ENCODE data around the gene FBXO17. TPM values are rescaled to one million over a fixed set of nuclear protein-coding genes. Genes with fewer than 3 reads are reported as not detected.

FBXO17 gene
- polyA plus RNA-seq, 3 donors from 2014 or later: not detected

DNA sequence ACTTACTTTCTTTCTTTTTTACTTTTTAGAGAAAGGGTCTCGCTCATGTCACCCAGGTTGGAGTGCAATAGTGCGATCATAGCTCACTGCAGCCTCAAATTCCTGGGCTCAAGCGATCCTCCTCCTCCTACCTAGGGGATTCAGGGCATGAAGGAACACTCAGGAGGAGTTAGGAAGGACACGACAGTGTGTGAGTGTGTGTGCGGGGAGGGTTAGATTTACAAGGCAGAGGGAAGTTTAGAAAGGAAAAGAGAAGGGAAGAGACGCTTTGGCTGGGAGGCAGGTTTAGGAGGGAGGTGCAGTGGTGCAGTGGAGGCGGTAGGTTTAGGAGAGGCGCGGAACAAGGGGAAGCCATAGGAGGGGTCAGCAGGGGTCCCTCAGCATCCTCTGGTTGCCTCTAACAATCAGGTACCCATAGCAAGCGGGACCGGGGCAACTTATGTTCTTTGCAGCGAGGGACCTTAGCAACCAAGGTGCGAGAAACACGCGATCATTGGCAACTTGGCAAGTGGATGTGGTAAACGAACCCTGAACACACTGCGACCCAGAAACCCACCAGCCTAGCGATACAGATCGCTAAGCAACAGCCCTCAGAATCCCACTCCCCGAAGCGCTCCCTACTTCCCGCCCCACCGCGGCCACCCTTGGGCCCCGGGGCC lies 76.6 kb downstream of the FBXO17 start:
- no peaks in the 10 kb centered on the region for H3K9me3 Mint-ChIP-seq
- H3K27me3 Mint-ChIP-seq (ENCODE audit: low read depth in 3 of 3): peaks cover 7 to 16% (median 8%) of the 10 kb centered on the region in 3 donors
- DNase-seq: no peak
- H3K4me1 Mint-ChIP-seq: peaks cover 56 to 64% of the 10 kb centered on the region in 2 donors
- H3K36me3 Mint-ChIP-seq: peaks cover 0 to 15% (median 6%) of the 10 kb centered on the region in 3 donors
- peak overlapping the region; percentile 91 to 98 (median 94) for H3K4me3 Mint-ChIP-seq
- H3K27ac Mint-ChIP-seq: peak overlapping the region; percentile 96 to 100 (median 100)

DNA sequence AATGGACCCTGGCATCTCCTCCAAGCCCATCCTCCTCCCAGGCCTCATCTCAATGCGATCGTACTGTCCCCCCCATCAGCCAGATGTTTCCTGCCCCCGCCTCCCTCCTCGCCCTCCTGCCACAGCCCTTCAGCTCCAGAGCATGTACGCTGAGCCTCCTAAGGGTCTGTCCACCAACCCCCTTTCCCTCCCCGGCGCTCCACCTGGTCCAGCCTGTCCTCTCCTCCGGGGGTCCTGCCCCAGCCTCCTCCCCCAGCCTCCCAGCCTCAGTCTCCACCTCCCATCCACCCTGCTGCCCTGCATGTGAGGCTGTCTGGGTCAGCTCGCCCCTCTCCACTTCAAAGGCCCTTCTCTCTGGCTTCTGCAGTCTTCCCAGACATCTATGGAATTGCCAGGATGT lies 80.6 kb downstream of the FBXO17 start:
- no peak for DNase-seq
- peaks cover 5 to 12% (median 7%) of the 10 kb centered on the region in 3 donors for H3K36me3 Mint-ChIP-seq
- H3K27me3 Mint-ChIP-seq (ENCODE audit: low read depth in 3 of 3): peaks cover 8 to 14% (median 9%) of the 10 kb centered on the region in 3 donors
- H3K4me3 Mint-ChIP-seq: no peak overlapping the region
- H3K9me3 Mint-ChIP-seq: no peaks in the 10 kb centered on the region
- peak overlapping the region in 3 of 6 donors; percentile 37 to 87 (median 81) for H3K27ac Mint-ChIP-seq
- H3K4me1 Mint-ChIP-seq: peaks cover 33 to 34% of the 10 kb centered on the region in 2 donors

DNA sequence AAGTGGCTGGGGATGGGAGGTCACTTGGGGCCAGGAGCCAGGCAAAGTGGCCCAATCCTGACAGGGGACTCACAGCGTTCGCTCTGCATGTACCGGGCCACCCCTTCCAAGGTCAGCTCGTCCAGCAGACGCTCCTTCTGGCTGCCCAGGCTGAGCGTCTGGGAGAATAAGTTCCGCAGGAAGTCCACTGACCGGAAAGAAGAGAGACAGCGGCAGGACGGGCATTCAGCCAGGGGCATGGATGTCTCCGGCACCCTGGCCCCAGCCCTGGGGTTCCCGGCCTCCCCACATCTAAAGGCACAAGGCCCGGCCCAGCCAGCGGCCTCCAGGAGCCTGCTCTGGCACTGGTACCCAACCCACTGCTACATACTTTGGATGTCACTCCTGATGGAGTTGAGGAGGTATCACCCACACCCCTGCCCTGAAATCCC lies 82.2 kb downstream of the FBXO17 start:
- Mint-ChIP-seq H3K27ac (no peak overlapping the region), H3K27me3 (ENCODE audit: low read depth in 3 of 3) (peaks cover 0 to 2% (median under 1%) of the 10 kb centered on the region in 3 donors), H3K9me3 (no peaks in the 10 kb centered on the region), H3K36me3 (peaks cover 5 to 21% (median 9%) of the 10 kb centered on the region in 3 donors), H3K4me3 (no peak overlapping the region), H3K4me1 (peaks cover 19 to 21% of the 10 kb centered on the region in 2 donors)
- no peak for DNase-seq

DNA sequence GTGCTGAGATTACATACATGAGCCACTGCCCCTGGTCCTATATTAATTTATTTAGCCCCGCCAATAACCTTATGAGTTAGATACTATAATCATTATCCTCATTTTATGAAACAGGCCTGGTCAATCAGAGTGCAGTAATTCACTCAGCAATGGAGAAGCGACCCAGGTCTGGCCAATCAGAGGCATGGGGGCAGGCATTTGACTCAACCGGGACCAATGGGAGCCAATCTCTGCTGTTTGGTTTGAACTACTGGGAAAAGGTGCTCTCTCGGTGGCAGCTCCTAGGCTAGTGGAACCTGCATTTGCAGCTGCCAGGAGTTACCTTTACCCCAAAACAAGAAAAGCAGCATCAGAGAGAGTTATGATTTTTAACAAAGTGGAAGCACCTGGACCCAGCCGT lies 82.7 kb downstream of the FBXO17 start:
- Mint-ChIP-seq H3K4me3 (no peak overlapping the region), H3K4me1 (peaks cover 14 to 15% of the 10 kb centered on the region in 2 donors), H3K9me3 (no peaks in the 10 kb centered on the region), H3K36me3 (peaks cover 5 to 21% (median 10%) of the 10 kb centered on the region in 3 donors), H3K27ac (peak overlapping the region in 3 of 6 donors; percentile 36 to 71 (median 40)), H3K27me3 (ENCODE audit: low read depth in 3 of 3) (peaks cover 0 to 2% (median 0%) of the 10 kb centered on the region in 3 donors)
- DNase-seq: no peak

DNA sequence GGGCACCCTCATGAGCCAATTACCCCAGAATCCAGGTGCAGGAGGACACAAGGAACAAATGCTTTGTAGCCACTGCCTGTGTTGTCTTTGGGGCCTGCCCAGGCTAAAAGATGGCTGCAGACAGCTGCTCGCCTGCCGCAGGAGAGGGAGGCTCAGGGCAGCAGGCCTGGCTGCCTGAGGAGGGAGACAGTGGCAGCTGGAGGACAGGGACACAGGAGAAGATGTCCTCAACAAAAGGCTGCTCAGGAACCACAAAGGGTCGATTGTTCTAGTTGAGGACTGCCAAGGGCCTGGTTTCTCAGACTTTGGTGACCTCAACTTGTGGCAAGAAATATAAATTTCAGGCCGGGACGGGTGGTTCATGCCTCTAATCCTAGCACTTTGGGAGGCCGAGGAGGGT lies 83.8 kb downstream of the FBXO17 start:
- Mint-ChIP-seq H3K9me3 (no peaks in the 10 kb centered on the region), H3K36me3 (peaks cover 5 to 21% (median 10%) of the 10 kb centered on the region in 3 donors), H3K27ac (peak overlapping the region in 1 of 6 donors; percentile 10), H3K27me3 (ENCODE audit: low read depth in 3 of 3) (peaks cover 0 to 2% (median 0%) of the 10 kb centered on the region in 3 donors), H3K4me3 (no peak overlapping the region), H3K4me1 (peaks cover 4 to 8% of the 10 kb centered on the region in 2 donors)
- no peak for DNase-seq

Other genes with a start within 250 kb of the FBXO17 start
- 10 to 100 TPM; 25.7 to 72.8 (median 55.1) TPM for gene CAPN12, start 231.3 kb downstream of the FBXO17 start, polyA plus RNA-seq
- gene LGALS7, start 202.2 kb downstream of the FBXO17 start, polyA plus RNA-seq: not detected
- gene LGALS7B, start 186.5 kb downstream of the FBXO17 start, polyA plus RNA-seq: not detected
- not detected for gene LGALS4, start 162.8 kb downstream of the FBXO17 start, polyA plus RNA-seq
- 100 to 1,000 TPM; 243 to 337 (median 327) TPM for gene ECH1, start 143.9 kb downstream of the FBXO17 start, polyA plus RNA-seq
- 10 to 100 TPM; 16.8 to 89.6 (median 69.0) TPM for gene HNRNPL, start 125.8 kb downstream of the FBXO17 start, polyA plus RNA-seq
- gene RINL, start 97.5 kb downstream of the FBXO17 start, polyA plus RNA-seq: 10 to 100 TPM; 20.3 to 64.9 (median 47.3) TPM
- gene SIRT2, start 76.1 kb downstream of the FBXO17 start, polyA plus RNA-seq: 100 to 1,000 TPM in 2 of 3 donors, 10 to 100 TPM in 1; 96.8 to 114 (median 112) TPM
- 10 to 100 TPM; 10.0 to 31.1 (median 24.0) TPM for gene NFKBIB, start 75.8 kb downstream of the FBXO17 start, polyA plus RNA-seq
- gene CCER2, start 63.6 kb downstream of the FBXO17 start, polyA plus RNA-seq: not detected
- gene SARS2, start 45.0 kb downstream of the FBXO17 start, polyA plus RNA-seq: 10 to 100 TPM; 12.7 to 21.7 (median 19.6) TPM
- gene MRPS12, start 44.8 kb downstream of the FBXO17 start, polyA plus RNA-seq: 100 to 1,000 TPM; 120 to 175 (median 127) TPM
- gene FBXO27, start 56.8 kb upstream of the FBXO17 start, polyA plus RNA-seq: under 1 TPM in 1 of 3 donors, not detected in 2; 0.48 TPM
- not detected for gene ACP7, start 108.6 kb upstream of the FBXO17 start, polyA plus RNA-seq
- gene PAK4, start 150.0 kb upstream of the FBXO17 start, polyA plus RNA-seq: 1 to 10 TPM in 2 of 3 donors, under 1 TPM in 1; 0.68 to 2.1 (median 1.5) TPM
- gene NCCRP1, start 221.2 kb upstream of the FBXO17 start, polyA plus RNA-seq: not detected
- gene SYCN, start 228.5 kb upstream of the FBXO17 start, polyA plus RNA-seq: not detected